ENCODE measurements around the gene DPP7.
A peak's percentile ranks its signal among the peaks of the same experiment; 100 is the strongest.
"Not testable (repeated sequence)": the region's sequence is repeated elsewhere in the genome, so short reads cannot be mapped to it uniquely, and the experiment has no call there.

Gene DPP7

GRCh38 chr9:137128862-137129455 lies 14.4 kb upstream of the DPP7 start:
- in situ Hi-C loops (cut with MboI; ENCODE audit: low sequenced_read_pairs), result no loop called here
- peak in 1 of 2 experiments; percentile 57 for DNase-seq (ENCODE audit: low spot score in 2 of 2)
- H3K27me3 ChIP-seq (ENCODE audit: low read depth), result no peaks in the 10 kb centered on the region

GRCh38 chr9:137128158-137128861 lies 13.8 kb upstream of the DPP7 start:
- DNase-seq (ENCODE audit: low spot score in 2 of 2), result peak; percentile 19 to 66
- H3K4me1 ChIP-seq, result peaks cover 6% of the 10 kb centered on the region
- H3K9me3 ChIP-seq, result no peaks in the 10 kb centered on the region
- H3K27me3 ChIP-seq (ENCODE audit: low read depth), result no peaks in the 10 kb centered on the region
- peak overlapping the region; percentile 73 for H3K4me3 ChIP-seq
- H3K36me3 ChIP-seq (replicated peaks), result no peaks in the 10 kb centered on the region
- in situ Hi-C loops (cut with MboI; ENCODE audit: low sequenced_read_pairs), result no loop called here

More at GRCh38 chr9:137128862-137129455, 14.4 kb upstream of the DPP7 start:
- Histone ChIP-seq H3K4me1 (peaks cover 3% of the 10 kb centered on the region), H3K4me3 (peak overlapping the region; percentile 73), H3K36me3 (replicated peaks) (no peaks in the 10 kb centered on the region), H3K9me3 (no peaks in the 10 kb centered on the region)

GRCh38 chr9:137127301-137128157 lies 13.0 kb upstream of the DPP7 start:
- peaks cover 11% of the 10 kb centered on the region for H3K4me1 ChIP-seq
- in situ Hi-C loops (cut with MboI; ENCODE audit: low sequenced_read_pairs), result no loop called here
- H3K9me3 ChIP-seq, result no peaks in the 10 kb centered on the region
- no peaks in the 10 kb centered on the region for H3K27me3 ChIP-seq (ENCODE audit: low read depth)
- H3K36me3 ChIP-seq (replicated peaks), result no peaks in the 10 kb centered on the region
- peak overlapping the region; percentile 73 for H3K4me3 ChIP-seq
- DNase-seq (ENCODE audit: low spot score in 2 of 2), result peak; percentile 33 to 67

- in situ Hi-C loops (cut with MboI; ENCODE audit: low sequenced_read_pairs), result no loop called here
- peaks cover 17% of the 10 kb centered on the region for H3K4me1 ChIP-seq
- H3K27me3 ChIP-seq (ENCODE audit: low read depth), result no peaks in the 10 kb centered on the region
- no peak for DNase-seq (ENCODE audit: low spot score in 2 of 2)
- no peaks in the 10 kb centered on the region for H3K9me3 ChIP-seq
- H3K4me3 ChIP-seq, result peak overlapping the region; percentile 73
- H3K36me3 ChIP-seq (replicated peaks), result no peaks in the 10 kb centered on the region
Measured at GRCh38 chr9:137126786-137127185, 12.3 kb upstream of the DPP7 start.

- not testable (repeated sequence) for H3K4me3 ChIP-seq; H3K9me3 ChIP-seq; H3K36me3 ChIP-seq (replicated peaks); H3K27me3 ChIP-seq (ENCODE audit: low read depth); DNase-seq (ENCODE audit: low spot score in 2 of 2)
- in situ Hi-C loops (cut with MboI; ENCODE audit: low sequenced_read_pairs), result loop anchor here (5.0 kb wide), 1 partner anchor 103 kb away; the partner anchor contains the start of genes CYSRT1 and RNF224
- H3K4me1 ChIP-seq, result peaks cover 17% of the 10 kb centered on the region
Measured at GRCh38 chr9:137123952-137124462, 9.5 kb upstream of the DPP7 start.

- Histone ChIP-seq H3K27me3 (ENCODE audit: low read depth) (no peaks in the 10 kb centered on the region), H3K4me3 (no peak overlapping the region), H3K9me3 (no peaks in the 10 kb centered on the region), H3K4me1 (peaks cover 17% of the 10 kb centered on the region), H3K36me3 (replicated peaks) (no peaks in the 10 kb centered on the region)
- no peak for DNase-seq (ENCODE audit: low spot score in 2 of 2)
- in situ Hi-C loops (cut with MboI; ENCODE audit: low sequenced_read_pairs), result loop anchor here (5.0 kb wide), 1 partner anchor 104 kb away; the partner anchor contains the start of genes CYSRT1 and RNF224
Measured at GRCh38 chr9:137123468-137123837, 8.9 kb upstream of the DPP7 start.

- H3K36me3 ChIP-seq (replicated peaks); H3K27me3 ChIP-seq (ENCODE audit: low read depth); H3K9me3 ChIP-seq; H3K4me3 ChIP-seq: not testable (repeated sequence)
- DNase-seq (ENCODE audit: low spot score in 2 of 2), result peak in 1 of 2 experiments; percentile 66
- peaks cover 17% of the 10 kb centered on the region for H3K4me1 ChIP-seq
- in situ Hi-C loops (cut with MboI; ENCODE audit: low sequenced_read_pairs), result loop anchor here (5.0 kb wide), 1 partner anchor 104 kb away; the partner anchor contains the start of genes CYSRT1 and RNF224
Measured at GRCh38 chr9:137122796-137123467, 8.4 kb upstream of the DPP7 start.

GRCh38 chr9:137121927-137122795 lies 7.6 kb upstream of the DPP7 start:
- not testable (repeated sequence) for H3K4me3 ChIP-seq; H3K36me3 ChIP-seq (replicated peaks); H3K9me3 ChIP-seq; H3K27me3 ChIP-seq (ENCODE audit: low read depth)
- in situ Hi-C loops (cut with MboI; ENCODE audit: low sequenced_read_pairs), result loop anchor here (5.0 kb wide), 1 partner anchor 105 kb away; the partner anchor contains the start of genes CYSRT1 and RNF224
- H3K4me1 ChIP-seq, result peaks cover 14% of the 10 kb centered on the region
- DNase-seq (ENCODE audit: low spot score in 2 of 2), result peak; percentile 46 to 61

GRCh38 chr9:137118092-137118603 lies 3.6 kb upstream of the DPP7 start:
- in situ Hi-C loops (cut with MboI; ENCODE audit: low sequenced_read_pairs); H3K4me3 ChIP-seq; DNase-seq (ENCODE audit: low spot score in 2 of 2); H3K36me3 ChIP-seq (replicated peaks); H3K9me3 ChIP-seq; H3K27me3 ChIP-seq (ENCODE audit: low read depth): not testable (repeated sequence)
- peaks cover 21% of the 10 kb centered on the region for H3K4me1 ChIP-seq

- peaks cover 9% of the 10 kb centered on the region for H3K36me3 ChIP-seq (replicated peaks)
- no peak overlapping the region for H3K4me3 ChIP-seq
- no peaks in the 10 kb centered on the region for H3K9me3 ChIP-seq
- no peaks in the 10 kb centered on the region for H3K27me3 ChIP-seq (ENCODE audit: low read depth)
- DNase-seq (ENCODE audit: low spot score in 2 of 2), result no peak
- in situ Hi-C loops (cut with MboI; ENCODE audit: low sequenced_read_pairs), result no loop called here
- peaks cover 14% of the 10 kb centered on the region for H3K4me1 ChIP-seq
Measured at GRCh38 chr9:137117269-137117731, 2.8 kb upstream of the DPP7 start.

GRCh38 chr9:137116728-137117127 lies 2.2 kb upstream of the DPP7 start:
- no peaks in the 10 kb centered on the region for H3K9me3 ChIP-seq
- in situ Hi-C loops (cut with MboI; ENCODE audit: low sequenced_read_pairs), result no loop called here
- peaks cover 9% of the 10 kb centered on the region; the same call in 1 of the 2 replicates for H3K4me1 ChIP-seq
- H3K36me3 ChIP-seq (replicated peaks), result peaks cover 15% of the 10 kb centered on the region
- no peak overlapping the region for H3K4me3 ChIP-seq
- DNase-seq (ENCODE audit: low spot score in 2 of 2), result no peak
- no peaks in the 10 kb centered on the region for H3K27me3 ChIP-seq (ENCODE audit: low read depth)

GRCh38 chr9:137116027-137116507 lies 1.5 kb upstream of the DPP7 start:
- no peak for DNase-seq (ENCODE audit: low spot score in 2 of 2)
- Histone ChIP-seq H3K9me3 (no peaks in the 10 kb centered on the region), H3K4me3 (no peak overlapping the region), H3K4me1 (peaks cover 9% of the 10 kb centered on the region; the same call in 1 of the 2 replicates), H3K27me3 (ENCODE audit: low read depth) (no peaks in the 10 kb centered on the region), H3K36me3 (replicated peaks) (peaks cover 17% of the 10 kb centered on the region)
- in situ Hi-C loops (cut with MboI; ENCODE audit: low sequenced_read_pairs), result no loop called here

All from HAP-1 (cell line).